IMR-90 (cell line): Measurements from ENCODE around the gene LRRFIP1. TPM values are rescaled to one million over a fixed set of nuclear protein-coding genes. Genes with fewer than 3 reads are reported as not detected.

ENCODE experiments used
- ATAC-seq: fragments of 200-7000 bp; cut with Tn5 transposase; 2 replicates; pipeline ENCODE4 v1.9.1; 2020; ENCODE audit warnings: low read depth, mild to moderate bottlenecking, moderate library complexity
- BruUV-seq: library from RNA; stranded (reverse); fragments of 400-500 nt; replicated peaks from 2 replicates; lab custom pipeline; 2021; lab: Mats Ljungman, UMichigan
- CTCF ChIA-PET: fragments of 300-600 bp; formaldehyde crosslinking; extraction: SDS; loops from one replicate; lab custom pipeline; 2021; ENCODE audit warnings: antibody characterized with exemption; lab: Yijun Ruan, JAX
- POLR2A ChIA-PET: fragments of 300-600 bp; sonication (Branson Sonifier 250); formaldehyde crosslinking; loops from one replicate; lab custom pipeline; 2022; ENCODE audit warnings: antibody characterized with exemption; ENCODE audit not compliant: unreplicated experiment; lab: Charles Lee
- DNase-seq: peaks from one replicate; pipeline ENCODE4 v3.0.0; 2013
- H2AFZ ChIP-seq: replicated peaks from 2 replicates; pipeline ENCODE3; 2013; ENCODE audit warnings: low read length, mild to moderate bottlenecking; ENCODE audit not compliant: poor library complexity
- H2AK5ac ChIP-seq: 2 replicates; pipeline ENCODE4 v1.6.1; 2013; ENCODE audit warnings: low read depth, low read length, inconsistent platforms
- H2AK9ac ChIP-seq: replicated peaks from 2 replicates; pipeline ENCODE3; 2013; ENCODE audit warnings: mild to moderate bottlenecking, low read depth, low read length, moderate library complexity; ENCODE audit not compliant: poor library complexity
- H2BK120ac ChIP-seq: 2 replicates; pipeline ENCODE4 v1.6.1; 2013; ENCODE audit warnings: low read depth, low read length, inconsistent platforms
- H2BK15ac ChIP-seq: 3 replicates; pipeline ENCODE4 v1.6.1; 2013; ENCODE audit warnings: low read depth, low read length, inconsistent platforms
- H2BK20ac ChIP-seq: 2 replicates; pipeline ENCODE4 v1.6.1; 2013; ENCODE audit warnings: low read depth, mild to moderate bottlenecking, inconsistent platforms, low read length, moderate library complexity
- H2BK5ac ChIP-seq: 2 replicates; pipeline ENCODE4 v1.6.1; 2013; ENCODE audit warnings: mild to moderate bottlenecking, low read depth, low read length, inconsistent platforms; ENCODE audit not compliant: poor library complexity, severe bottlenecking
- H3K14ac ChIP-seq: replicated peaks from 2 replicates; pipeline ENCODE4 v1.6.1; 2013; ENCODE audit warnings: low read depth, low read length, inconsistent platforms
- H3K18ac ChIP-seq: 2 replicates; pipeline ENCODE4 v1.6.1; 2013; ENCODE audit warnings: low read depth, low read length, control low read depth
- H3K23ac ChIP-seq: 2 replicates; pipeline ENCODE4 v1.6.1; 2013; ENCODE audit warnings: low read depth, low read length, inconsistent platforms
- H3K27ac ChIP-seq: 2 replicates; pipeline ENCODE4 v1.5.1; 2013; ENCODE audit warnings: mild to moderate bottlenecking, control low read depth, low read length; ENCODE audit not compliant: insufficient read depth
- H3K27me3 ChIP-seq: 2 replicates; pipeline ENCODE4 v1.6.1; 2013; ENCODE audit warnings: low read length; ENCODE audit not compliant: control insufficient read depth, insufficient read depth
- H3K36me3 ChIP-seq: 2 replicates; pipeline ENCODE4 v1.6.1; 2013; ENCODE audit warnings: low read length, mixed read lengths; ENCODE audit not compliant: control insufficient read depth, insufficient read depth
- H3K4ac ChIP-seq: 2 replicates; pipeline ENCODE4 v1.6.1; 2013; ENCODE audit warnings: low read depth, low read length, inconsistent platforms
- H3K4me1 ChIP-seq: 2 replicates; pipeline ENCODE4 v1.6.1; 2013; ENCODE audit warnings: low read length, mixed read lengths; ENCODE audit not compliant: control insufficient read depth, insufficient read depth
- H3K4me2 ChIP-seq: 2 replicates; pipeline ENCODE4 v1.6.1; 2013; ENCODE audit warnings: low read depth, mild to moderate bottlenecking, control low read depth, low read length, moderate library complexity
- H3K4me3 ChIP-seq: 2 replicates; pipeline ENCODE4 v1.5.1; 2013; ENCODE audit warnings: low read depth, mild to moderate bottlenecking, control low read depth, low read length, moderate library complexity; ENCODE audit not compliant: insufficient read depth
- H3K56ac ChIP-seq: 2 replicates; pipeline ENCODE4 v1.6.1; 2013; ENCODE audit warnings: low read length, inconsistent platforms; ENCODE audit not compliant: insufficient read depth; ENCODE audit errors: extremely low read depth
- H3K79me1 ChIP-seq, 2 experiments: 2 replicates each; pipeline ENCODE4 v1.6.1; 2013; ENCODE audit warnings: low read length in 2 of 2, inconsistent platforms in 1 of 2, low read depth in 1 of 2
- H3K9ac ChIP-seq: 2 replicates; pipeline ENCODE4 v1.6.1; 2013; ENCODE audit warnings: low read depth, low read length, control low read depth
- H3K9me1 ChIP-seq: 2 replicates; pipeline ENCODE4 v1.6.1; 2013; ENCODE audit warnings: low read length, inconsistent platforms; ENCODE audit not compliant: insufficient read depth
- H3K9me3 ChIP-seq: 2 replicates; pipeline ENCODE4 v1.6.1; 2013; ENCODE audit warnings: low read length; ENCODE audit not compliant: control insufficient read depth, insufficient read depth
- H4K20me1 ChIP-seq: 2 replicates; pipeline ENCODE4 v1.6.1; 2013; ENCODE audit warnings: low read length, inconsistent platforms; ENCODE audit not compliant: insufficient read depth
- H4K5ac ChIP-seq: 2 replicates; pipeline ENCODE4 v1.6.1; 2013; ENCODE audit warnings: mild to moderate bottlenecking, low read depth, low read length, control low read depth
- H4K8ac ChIP-seq, 2 experiments: 2 replicates each; pipeline ENCODE4 v1.6.1; 2013; ENCODE audit warnings: low read depth in 2 of 2, low read length in 2 of 2, control low read depth in 1 of 2, inconsistent platforms in 1 of 2
- H4K91ac ChIP-seq: 2 replicates; pipeline ENCODE4 v1.6.1; 2013; ENCODE audit warnings: low read depth, low read length, inconsistent platforms; ENCODE audit not compliant: insufficient read depth
- BHLHE40 ChIP-seq: fragments of 150-350 bp; IDR thresholded peaks from 2 replicates; pipeline ENCODE4 v1.6.1; 2016; ENCODE audit warnings: mild to moderate bottlenecking, low read depth, low read length
- CEBPB ChIP-seq: IDR thresholded peaks from 2 replicates; pipeline ENCODE4 v1.6.1; 2012; ENCODE audit warnings: low read depth, low read length, improper control_type of control experiment
- CHD1 ChIP-seq: IDR thresholded peaks from 2 replicates; pipeline ENCODE4 v1.6.1; 2012; ENCODE audit warnings: low read depth, low read length, improper control_type of control experiment
- FOS ChIP-seq: fragments of 150-350 bp; IDR thresholded peaks from 2 replicates; pipeline ENCODE4 v1.6.1; 2016; ENCODE audit warnings: low read depth, low read length
- MAFK ChIP-seq: IDR thresholded peaks from 2 replicates; pipeline ENCODE4 v1.6.1; 2012; ENCODE audit warnings: low read depth, low read length, improper control_type of control experiment
- MAZ ChIP-seq: IDR thresholded peaks from 2 replicates; pipeline ENCODE4 v1.6.1; 2012; ENCODE audit warnings: low read depth, mild to moderate bottlenecking, low read length, improper control_type of control experiment, moderate library complexity, borderline replicate concordance
- MXI1 ChIP-seq: IDR thresholded peaks from 2 replicates; pipeline ENCODE4 v1.6.1; 2012; ENCODE audit warnings: low read depth, mild to moderate bottlenecking, low read length, moderate library complexity, borderline replicate concordance
- NFE2L2 ChIP-seq: fragments of 150-350 bp; IDR thresholded peaks from 2 replicates; pipeline ENCODE4 v1.6.1; 2016; ENCODE audit warnings: low read depth, mild to moderate bottlenecking, low read length
- POLR2A ChIP-seq: IDR thresholded peaks from 2 replicates; pipeline ENCODE4 v1.6.1; 2012; ENCODE audit warnings: mild to moderate bottlenecking, low read depth, low read length
- RAD21 ChIP-seq: IDR thresholded peaks from 2 replicates; pipeline ENCODE4 v1.6.1; 2012; ENCODE audit warnings: low read length, improper control_type of control experiment
- RCOR1 ChIP-seq: IDR thresholded peaks from 2 replicates; pipeline ENCODE4 v1.6.1; 2012; ENCODE audit warnings: mild to moderate bottlenecking, low read length, improper control_type of control experiment; ENCODE audit not compliant: insufficient replicate concordance
- RFX5 ChIP-seq: IDR thresholded peaks from 2 replicates; pipeline ENCODE4 v1.8.0; 2012; ENCODE audit warnings: low read depth, mild to moderate bottlenecking, low read length, moderate library complexity
- SMC3 ChIP-seq: fragments of 150-350 bp; IDR thresholded peaks from 2 replicates; pipeline ENCODE4 v1.6.1; 2016; ENCODE audit warnings: low read depth, mild to moderate bottlenecking, antibody characterized with exemption, low read length, moderate library complexity
- whole genome bisulfite sequencing, 2 experiments: methylation state at CpG; one replicate each; pipeline versions ENCODE4 v1.1.5 to v1.1.7; 2013; ENCODE audit warnings: missing lambda C conversion rate in 2 of 2; ENCODE audit not compliant: insufficient read length in 1 of 2; ENCODE audit errors: extremely low coverage in 2 of 2; 5-methylcytosine and 5-hydroxymethylcytosine counted together
- dilution Hi-C: fragments of 300-500 bp; cut with HindIII; formaldehyde crosslinking; loops from one replicate; pipeline ENCODE4 v1.14.3; 2018; ENCODE audit warnings: low sequenced_read_pairs; ENCODE audit not compliant: unreplicated experiment
- in situ Hi-C: fragments of 300-500 bp; cut with MboI; formaldehyde crosslinking; loops from 3 replicates; pipeline ENCODE4 v1.14.3; 2019; ENCODE audit warnings: low sequenced_read_pairs, inconsistent platforms, mixed read lengths
- intact Hi-C: fragments of 100-400 bp; cut with micrococcal nuclease; formaldehyde crosslinking; loops from 2 replicates; pipeline ENCODE4 v1.10.0; 2022
- polyA plus RNA-seq, 3 experiments: library from polyadenylated mRNA; depleted of rRNA; stranded (reverse); fragments of >200 nt; gene quantifications; 2 replicates each; pipeline ENCODE4 v1.2.3, GENCODE V29; 2012; ENCODE audit warnings: low replicate concordance in 1 of 3
- total RNA-seq: library from RNA; depleted of rRNA; stranded (reverse); fragments of >200 nt; gene quantifications from 2 replicates; pipeline ENCODE4 v1.2.3, GENCODE V29; 2012
- TF ChIP-seq, protein P1 (sequence below): fragments of 150-350 bp; IDR thresholded peaks from 2 replicates; pipeline ENCODE4 v1.6.1; 2016; ENCODE audit warnings: low read depth, mild to moderate bottlenecking, low read length, moderate library complexity, borderline replicate concordance
- TF ChIP-seq, protein P2 (sequence below): fragments of 150-350 bp; IDR thresholded peaks from 2 replicates; pipeline ENCODE4 v1.6.1; 2017; ENCODE audit warnings: mild to moderate bottlenecking, antibody characterized with exemption, low read length, low read depth
- TF ChIP-seq, protein P3 (sequence below): conservative IDR thresholded peaks from 2 replicates; pipeline ENCODE4 v1.5.1; 2012; ENCODE audit warnings: mild to moderate bottlenecking, low read depth, low read length, improper control_type of control experiment

Gene LRRFIP1
- total and polyA plus RNA-seq, 2 of the 4 experiments (the other 2 are of a cell fraction) = 52.2 to 54.4 TPM

DNA sequence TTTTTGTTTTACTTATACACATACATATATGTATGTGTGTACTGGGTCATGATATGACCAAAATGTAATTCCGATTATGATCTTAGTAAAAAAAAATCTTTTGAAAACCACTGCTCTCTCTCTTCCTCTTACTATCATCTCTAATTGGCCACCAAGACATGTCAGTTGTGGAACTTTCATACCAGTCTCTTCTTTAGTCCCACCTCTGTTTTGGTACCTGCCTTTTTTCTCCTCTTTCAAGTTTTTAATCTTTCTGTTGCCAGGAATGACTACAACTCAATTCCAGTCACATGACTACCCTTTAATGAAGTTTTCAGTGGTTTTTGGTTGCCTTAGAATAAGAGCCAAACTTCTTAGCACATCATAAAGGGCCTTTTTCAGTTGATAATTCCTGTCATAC, 188.2 kb downstream of the LRRFIP1 start:
- ATAC-seq = no peak
- Histone ChIP-seq H3K14ac (no peak overlapping the region), H2AK9ac (no peak overlapping the region), H2BK20ac (no peak overlapping the region), H3K27ac (no peak overlapping the region), H4K5ac (no peak overlapping the region), H3K18ac (no peak overlapping the region), H4K20me1 (no peaks in the 10 kb centered on the region), H3K36me3 (no peaks in the 10 kb centered on the region), H3K4me2 (no peak overlapping the region), H3K23ac (no peak overlapping the region), H3K27me3 (peaks cover 21% of the 10 kb centered on the region), H2BK15ac (no peak overlapping the region), H3K9ac (no peak overlapping the region), H3K4me1 (no peaks in the 10 kb centered on the region), H3K4ac (no peak overlapping the region), H3K9me1 (no peaks in the 10 kb centered on the region), H2BK120ac (no peak overlapping the region), H4K91ac (no peak overlapping the region), H2BK5ac (no peak overlapping the region), H3K79me1 (no peaks in the 10 kb centered on the region), H4K8ac (no peak overlapping the region), H3K9me3 (no peaks in the 10 kb centered on the region), H3K56ac (no peak overlapping the region), H3K4me3 (no peak overlapping the region), H2AFZ (no peak overlapping the region), H2AK5ac (no peak overlapping the region)
- no peak for DNase-seq
- no peak for TF ChIP-seq CEBPB
- TF ChIP-seq, protein P1, sequence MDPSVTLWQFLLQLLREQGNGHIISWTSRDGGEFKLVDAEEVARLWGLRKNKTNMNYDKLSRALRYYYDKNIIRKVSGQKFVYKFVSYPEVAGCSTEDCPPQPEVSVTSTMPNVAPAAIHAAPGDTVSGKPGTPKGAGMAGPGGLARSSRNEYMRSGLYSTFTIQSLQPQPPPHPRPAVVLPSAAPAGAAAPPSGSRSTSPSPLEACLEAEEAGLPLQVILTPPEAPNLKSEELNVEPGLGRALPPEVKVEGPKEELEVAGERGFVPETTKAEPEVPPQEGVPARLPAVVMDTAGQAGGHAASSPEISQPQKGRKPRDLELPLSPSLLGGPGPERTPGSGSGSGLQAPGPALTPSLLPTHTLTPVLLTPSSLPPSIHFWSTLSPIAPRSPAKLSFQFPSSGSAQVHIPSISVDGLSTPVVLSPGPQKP = no peak
- TF ChIP-seq NFE2L2 = no peak
- no peak for TF ChIP-seq FOS
- TF ChIP-seq POLR2A = no peak
- TF ChIP-seq MAZ = no peak
- no peak for TF ChIP-seq CHD1
- no peak for TF ChIP-seq RCOR1
- TF ChIP-seq, protein P2, sequence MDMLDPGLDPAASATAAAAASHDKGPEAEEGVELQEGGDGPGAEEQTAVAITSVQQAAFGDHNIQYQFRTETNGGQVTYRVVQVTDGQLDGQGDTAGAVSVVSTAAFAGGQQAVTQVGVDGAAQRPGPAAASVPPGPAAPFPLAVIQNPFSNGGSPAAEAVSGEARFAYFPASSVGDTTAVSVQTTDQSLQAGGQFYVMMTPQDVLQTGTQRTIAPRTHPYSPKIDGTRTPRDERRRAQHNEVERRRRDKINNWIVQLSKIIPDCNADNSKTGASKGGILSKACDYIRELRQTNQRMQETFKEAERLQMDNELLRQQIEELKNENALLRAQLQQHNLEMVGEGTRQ = no peak
- TF ChIP-seq BHLHE40 = no peak
- TF ChIP-seq RFX5 = no peak
- no peak for TF ChIP-seq MAFK
- TF ChIP-seq, protein P3, sequence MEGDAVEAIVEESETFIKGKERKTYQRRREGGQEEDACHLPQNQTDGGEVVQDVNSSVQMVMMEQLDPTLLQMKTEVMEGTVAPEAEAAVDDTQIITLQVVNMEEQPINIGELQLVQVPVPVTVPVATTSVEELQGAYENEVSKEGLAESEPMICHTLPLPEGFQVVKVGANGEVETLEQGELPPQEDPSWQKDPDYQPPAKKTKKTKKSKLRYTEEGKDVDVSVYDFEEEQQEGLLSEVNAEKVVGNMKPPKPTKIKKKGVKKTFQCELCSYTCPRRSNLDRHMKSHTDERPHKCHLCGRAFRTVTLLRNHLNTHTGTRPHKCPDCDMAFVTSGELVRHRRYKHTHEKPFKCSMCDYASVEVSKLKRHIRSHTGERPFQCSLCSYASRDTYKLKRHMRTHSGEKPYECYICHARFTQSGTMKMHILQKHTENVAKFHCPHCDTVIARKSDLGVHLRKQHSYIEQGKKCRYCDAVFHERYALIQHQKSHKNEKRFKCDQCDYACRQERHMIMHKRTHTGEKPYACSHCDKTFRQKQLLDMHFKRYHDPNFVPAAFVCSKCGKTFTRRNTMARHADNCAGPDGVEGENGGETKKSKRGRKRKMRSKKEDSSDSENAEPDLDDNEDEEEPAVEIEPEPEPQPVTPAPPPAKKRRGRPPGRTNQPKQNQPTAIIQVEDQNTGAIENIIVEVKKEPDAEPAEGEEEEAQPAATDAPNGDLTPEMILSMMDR = no peak
- TF ChIP-seq MXI1 = no peak
- TF ChIP-seq SMC3 = no peak
- TF ChIP-seq RAD21 = no peak
- intact Hi-C loops = no loop called here
- no CpG with 5 or more reads among the region's 1 CpG for WGBS, 2 experiments
- dilution Hi-C loops = no loop called here
- in situ Hi-C loops = no loop called here
- no TSS peak for BruUV-seq
- CTCF ChIA-PET = interaction anchor here (0.6 kb wide), 1 partner anchor 271 kb away, joined by 3 read pairs; no protein-coding TSS in a partner anchor
- POLR2A ChIA-PET = no interaction called here
